Astrocyte (in vitro differentiated cells and primary cell): ENCODE results near the gene HOXA6.

Experiments
- CTCF ChIP-seq: IDR thresholded peaks from 2 replicates; pipeline ENCODE4 v1.5.1; 2011; ENCODE audit warnings: low read depth, mild to moderate bottlenecking, inconsistent platforms, low read length, moderate library complexity; ENCODE audit not compliant: insufficient read depth
- EZH2 ChIP-seq: IDR thresholded peaks from 2 replicates; pipeline ENCODE4 v1.6.1; 2012; ENCODE audit warnings: mild to moderate bottlenecking, low read length, inconsistent platforms; ENCODE audit not compliant: insufficient read depth

- TF ChIP-seq EZH2 (peak; percentile 71), CTCF (no peak)
Measured at GRCh38 chr7:27184337-27185012, 36.9 kb upstream of the HOXA6 start.
